Inferior parietal cortex (tissue), 1 donor: ENCODE measurements around the gene CCL22.
"Not testable (repeated sequence)": the region's sequence is repeated elsewhere in the genome, so short reads cannot be mapped to it uniquely, and the experiment has no call there.

Source experiments
- DNase-seq: peaks from one replicate; pipeline ENCODE4 v3.0.0-alpha.2; 2016; ENCODE audit errors: extremely low spot score

Gene CCL22

GRCh38 chr16:57394444-57394843, 35.9 kb downstream of the CCL22 start:
- DNase-seq, result no peak

- no peak for DNase-seq
Measured at GRCh38 chr16:57395026-57395425, 36.4 kb downstream of the CCL22 start.

DNA sequence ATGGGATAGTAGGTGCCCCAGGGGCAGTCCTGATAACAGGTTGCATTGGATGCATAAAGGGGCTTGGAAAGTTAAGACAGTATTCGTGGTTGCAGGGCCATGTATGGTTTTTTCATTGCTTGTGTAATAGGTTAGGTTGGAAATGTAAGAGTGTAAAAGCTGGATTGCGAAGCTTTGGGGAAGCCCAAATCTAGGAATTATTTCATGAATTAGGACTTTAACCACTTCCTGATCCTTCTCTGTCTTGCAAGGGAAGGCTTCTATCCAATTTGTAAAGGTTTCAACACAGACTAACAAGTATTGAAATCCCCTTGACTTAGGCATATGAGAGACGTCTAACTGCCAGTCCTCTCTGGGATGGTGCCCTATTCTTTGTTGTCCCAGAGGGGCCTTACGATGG, 38.2 kb downstream of the CCL22 start:
- DNase-seq, result no peak

- not testable (repeated sequence) for DNase-seq
Measured at GRCh38 chr16:57397493-57397892, 38.9 kb downstream of the CCL22 start.

GRCh38 chr16:57401943-57402640, 43.5 kb downstream of the CCL22 start:
- DNase-seq, result no peak

DNA sequence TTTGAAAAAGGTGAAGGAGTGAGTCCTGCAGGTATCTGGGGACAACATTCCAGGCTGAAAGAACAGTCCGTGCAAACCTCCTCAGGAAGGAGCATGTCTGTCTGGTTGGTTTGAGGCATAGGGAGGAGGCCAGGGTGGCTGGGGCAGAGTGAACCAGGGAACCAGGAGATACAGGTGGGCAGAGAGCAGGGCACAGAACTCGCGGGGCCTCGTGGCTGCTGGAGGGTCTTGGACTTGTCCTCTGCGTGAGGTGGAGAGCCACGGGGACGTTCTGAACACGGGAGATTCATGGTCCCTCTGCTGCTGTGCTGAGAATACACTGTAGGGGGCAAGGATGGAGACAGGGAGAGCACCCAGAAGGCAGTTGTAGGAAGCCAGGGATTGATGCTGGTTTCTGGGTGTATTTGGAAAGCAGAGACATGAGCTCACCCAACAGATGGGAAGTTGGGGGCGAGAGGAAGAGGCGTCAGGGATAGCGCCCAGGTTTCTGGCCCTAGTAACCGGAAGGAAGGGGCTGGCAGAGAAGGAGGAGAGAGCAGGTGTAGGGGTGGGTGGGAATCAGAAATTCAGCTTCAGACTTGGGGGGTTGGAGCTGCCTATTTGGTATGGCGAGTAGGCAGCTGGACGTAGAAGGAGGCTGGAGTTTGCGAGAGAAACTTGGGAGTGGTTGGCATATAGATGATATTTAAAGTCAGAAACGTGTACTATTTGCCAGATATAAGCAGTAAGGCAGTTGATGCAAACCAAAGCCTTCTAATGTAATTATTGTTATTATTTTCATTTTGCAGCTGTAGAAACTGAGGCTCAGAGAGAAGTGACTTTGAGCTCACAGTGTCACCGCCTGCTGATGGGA, 45.6 kb downstream of the CCL22 start, which contains the start of gene CCL17:
CCL17 (plus strand) TSS at position 803 of the 853 bp plus-strand sequence. CDS start 9,166 bp downstream, outside the sequence.
- no peak for DNase-seq

- DNase-seq, result no peak
Measured at GRCh38 chr16:57405097-57405496, 46.5 kb downstream of the CCL22 start.

DNA sequence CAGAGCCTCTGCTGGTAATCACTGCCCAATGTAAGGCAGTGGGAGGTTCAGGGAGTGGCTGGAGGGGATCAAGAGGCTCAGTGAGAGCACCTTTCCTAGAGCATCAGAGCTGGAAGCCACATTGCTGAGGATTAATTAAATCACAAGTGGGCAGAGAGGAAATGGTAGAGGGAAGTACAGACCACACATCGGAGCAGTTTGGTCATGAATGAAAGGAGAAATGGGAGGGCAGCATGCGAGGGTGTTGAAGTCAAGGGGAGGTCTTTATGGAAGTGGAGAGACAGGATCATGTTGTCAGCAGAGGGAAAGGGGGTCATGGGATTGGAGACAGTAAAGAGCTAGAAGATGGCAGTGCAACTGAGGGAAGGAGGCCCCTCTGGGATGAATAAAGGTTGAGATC, 48.3 kb downstream of the CCL22 start:
- no peak for DNase-seq

DNA sequence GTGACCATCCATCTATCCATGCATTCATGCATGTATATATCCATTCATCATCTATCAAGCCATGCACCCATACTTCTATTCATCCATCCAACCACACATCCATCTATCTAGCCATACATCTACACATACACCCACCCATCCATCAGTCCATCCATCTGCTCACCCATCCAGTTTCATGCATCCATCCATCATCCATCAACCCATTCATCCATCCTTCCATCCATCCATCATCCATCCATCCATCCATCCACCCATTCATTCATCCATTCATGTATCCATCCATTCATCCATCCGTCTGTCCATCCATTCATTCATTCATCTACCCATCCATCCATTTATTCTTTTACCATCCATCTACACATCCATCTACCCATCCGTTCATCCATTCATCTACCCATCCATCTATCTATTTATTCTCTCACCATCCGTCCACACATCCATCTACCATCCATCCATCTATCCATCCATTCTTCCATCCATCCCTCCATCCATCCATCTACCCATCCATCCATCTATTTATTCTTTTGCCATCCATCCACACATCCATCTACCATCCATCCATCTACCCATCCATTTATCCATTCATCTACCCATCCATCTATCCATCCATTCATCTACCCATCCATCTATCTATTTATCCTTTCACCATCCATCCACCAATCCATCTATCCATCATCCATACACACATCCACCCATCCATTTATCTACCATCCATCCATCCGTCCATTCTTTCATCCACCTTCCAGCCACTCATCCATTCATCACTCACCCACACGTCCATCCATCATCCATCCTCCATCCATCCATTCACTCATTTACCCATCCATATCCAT, 49.2 kb downstream of the CCL22 start:
- no peak for DNase-seq

DNA sequence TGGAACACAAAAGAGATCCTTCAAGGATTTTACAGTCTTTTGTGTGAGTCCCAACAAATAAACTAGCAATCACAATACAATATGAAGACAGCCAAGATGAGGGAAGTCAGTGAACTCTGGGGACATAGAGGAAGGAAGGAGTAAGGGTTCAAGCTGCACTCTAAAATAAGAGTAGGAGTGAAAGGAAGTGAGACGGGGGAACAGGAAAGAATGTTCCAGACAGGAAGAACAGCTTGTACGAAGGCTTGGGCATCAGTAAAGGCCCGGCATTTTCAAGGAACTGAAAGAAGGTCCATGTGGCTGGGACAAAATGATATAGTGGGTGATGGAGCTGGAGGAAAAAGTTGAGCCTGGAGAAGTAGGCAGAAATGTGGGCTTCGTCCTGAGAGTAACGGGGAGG, 50.5 kb downstream of the CCL22 start:
- DNase-seq, result no peak

DNA sequence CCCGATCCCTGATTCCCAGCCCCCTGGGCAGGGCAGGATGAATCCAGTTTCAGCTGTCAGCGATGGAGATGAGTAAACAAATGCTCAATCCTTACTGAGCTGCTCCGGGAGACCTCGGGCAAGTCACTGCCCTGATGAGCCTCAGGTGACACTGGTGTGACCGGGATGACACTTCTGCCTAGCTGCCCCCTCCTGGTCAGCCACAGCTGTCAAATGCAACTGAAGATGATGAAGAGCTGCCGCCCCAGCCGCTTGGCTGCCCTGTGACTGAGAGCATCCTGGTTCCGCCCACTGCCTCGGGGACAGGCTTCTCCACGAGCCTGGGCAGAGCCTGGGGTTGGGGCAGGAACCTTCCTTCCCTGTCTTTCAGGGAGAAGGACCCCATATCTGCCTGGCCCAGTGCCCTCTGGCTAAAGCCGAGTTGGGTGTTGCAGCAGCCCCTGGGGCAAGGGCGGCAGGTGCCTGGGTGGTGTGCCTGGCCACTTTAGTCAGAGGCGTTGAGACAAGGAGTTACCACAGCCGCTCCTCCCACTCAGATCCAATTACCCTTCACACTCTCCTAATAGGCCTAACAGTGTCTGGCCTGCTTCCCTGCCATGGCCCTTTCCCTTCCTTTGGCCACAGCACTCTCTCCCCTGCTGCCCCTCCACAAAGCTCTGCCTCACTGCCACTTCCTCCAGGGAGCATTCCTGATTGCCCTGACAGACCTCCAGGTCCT, 51.4 kb downstream of the CCL22 start:
- DNase-seq, result no peak

- DNase-seq, result no peak
Measured at GRCh38 chr16:57411362-57411976, 52.9 kb downstream of the CCL22 start.

- no peak for DNase-seq
Measured at GRCh38 chr16:57412584-57412983, 54.0 kb downstream of the CCL22 start.

GRCh38 chr16:57413301-57413730, 54.7 kb downstream of the CCL22 start:
- DNase-seq, result no peak

DNA sequence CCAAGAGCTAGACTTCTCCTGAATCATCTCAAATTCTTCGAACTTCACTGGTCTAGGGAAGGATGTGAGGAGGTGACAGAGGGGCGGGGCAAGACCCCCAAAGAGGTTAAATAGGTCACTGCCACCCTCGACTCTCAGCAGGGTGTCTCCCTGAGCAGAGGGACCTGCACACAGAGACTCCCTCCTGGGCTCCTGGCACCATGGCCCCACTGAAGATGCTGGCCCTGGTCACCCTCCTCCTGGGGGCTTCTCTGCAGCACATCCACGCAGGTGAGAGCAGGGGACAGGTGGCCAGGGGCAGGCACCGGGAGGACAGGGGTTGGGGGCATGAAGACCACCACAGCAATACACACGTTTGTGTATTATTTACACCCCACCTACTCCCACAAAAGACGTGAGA, 55.1 kb downstream of the CCL22 start:
- no peak for DNase-seq
